Stomach (tissue), 4 donors: Measurements from ENCODE around the gene DDIT3.

Experiments used
- POLR2A ChIP-seq, 4 donors: fragments of 450-650 bp; IDR thresholded peaks; one replicate each; pipeline ENCODE4 v1.6.1; 2016; ENCODE audit warnings: antibody characterized with exemption in 4 of 4, control low read depth in 2 of 4, mild to moderate bottlenecking in 1 of 4, moderate library complexity in 1 of 4
- POLR2AphosphoS5 ChIP-seq, 3 donors: sonication (generic); formaldehyde crosslinking; IDR thresholded peaks; one replicate each; pipeline ENCODE4 v1.6.1; 2016; ENCODE audit warnings: antibody characterized with exemption in 3 of 3
- TF ChIP-seq, protein P1 (sequence below), 7 experiments: fragments of 450-650 bp in 4 of 7; fragments of 200-600 bp in 3 of 7; sonication (generic) in 3 of 7; IDR thresholded peaks; one replicate each; pipeline ENCODE4 v1.5.1; 2016 to 2019; ENCODE audit warnings: antibody characterized with exemption in 7 of 7, control low read depth in 2 of 7, mild to moderate bottlenecking in 1 of 7

DNA sequence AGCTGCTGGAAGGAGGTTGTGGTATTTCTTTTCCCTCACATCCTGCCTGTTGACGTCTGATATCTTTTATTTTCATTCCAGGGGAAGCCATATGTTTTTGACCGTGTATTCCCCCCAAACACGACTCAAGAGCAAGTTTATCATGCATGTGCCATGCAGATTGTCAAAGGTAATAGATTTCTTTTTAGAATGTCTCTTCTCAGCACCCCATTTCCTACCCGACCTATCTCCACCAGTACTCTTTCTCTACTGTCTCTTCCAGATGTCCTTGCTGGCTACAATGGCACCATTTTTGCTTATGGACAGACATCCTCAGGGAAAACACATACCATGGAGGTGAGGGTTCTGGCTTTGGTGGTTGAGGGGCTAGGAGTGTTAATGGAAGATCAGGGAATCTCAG is 43.0 kb upstream of the DDIT3 start:
- TF ChIP-seq, protein P1, sequence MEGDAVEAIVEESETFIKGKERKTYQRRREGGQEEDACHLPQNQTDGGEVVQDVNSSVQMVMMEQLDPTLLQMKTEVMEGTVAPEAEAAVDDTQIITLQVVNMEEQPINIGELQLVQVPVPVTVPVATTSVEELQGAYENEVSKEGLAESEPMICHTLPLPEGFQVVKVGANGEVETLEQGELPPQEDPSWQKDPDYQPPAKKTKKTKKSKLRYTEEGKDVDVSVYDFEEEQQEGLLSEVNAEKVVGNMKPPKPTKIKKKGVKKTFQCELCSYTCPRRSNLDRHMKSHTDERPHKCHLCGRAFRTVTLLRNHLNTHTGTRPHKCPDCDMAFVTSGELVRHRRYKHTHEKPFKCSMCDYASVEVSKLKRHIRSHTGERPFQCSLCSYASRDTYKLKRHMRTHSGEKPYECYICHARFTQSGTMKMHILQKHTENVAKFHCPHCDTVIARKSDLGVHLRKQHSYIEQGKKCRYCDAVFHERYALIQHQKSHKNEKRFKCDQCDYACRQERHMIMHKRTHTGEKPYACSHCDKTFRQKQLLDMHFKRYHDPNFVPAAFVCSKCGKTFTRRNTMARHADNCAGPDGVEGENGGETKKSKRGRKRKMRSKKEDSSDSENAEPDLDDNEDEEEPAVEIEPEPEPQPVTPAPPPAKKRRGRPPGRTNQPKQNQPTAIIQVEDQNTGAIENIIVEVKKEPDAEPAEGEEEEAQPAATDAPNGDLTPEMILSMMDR (IDR thresholded peaks at IDR 0.05), result no peak
- TF ChIP-seq POLR2AphosphoS5 (IDR thresholded peaks at IDR 0.05) (no peak), POLR2A (IDR thresholded peaks at IDR 0.05) (no peak)
